GM12864 (cell line): ENCODE measurements around the gene ATF7.

Experiments
- DNase-seq: peaks from one replicate; pipeline ENCODE4 v3.0.0-alpha.2; 2011; ENCODE audit warnings: low read depth
- H3K4me3 ChIP-seq: 2 replicates; pipeline ENCODE4 v1.5.1; 2011; ENCODE audit warnings: mild to moderate bottlenecking, low read depth, low read length, control low read depth
- CTCF ChIP-seq: IDR thresholded peaks from 2 replicates; pipeline ENCODE4 v1.5.1; 2011; ENCODE audit warnings: low read depth, mild to moderate bottlenecking, moderate library complexity, low read length, control low read depth, inconsistent platforms; ENCODE audit errors: missing control alignments

Gene ATF7

GRCh38 chr12:53497461-53497860 lies 128.7 kb downstream of the ATF7 start:
- DNase-seq = no peak
- no peak for TF ChIP-seq CTCF
- no peak overlapping the region for H3K4me3 ChIP-seq

- H3K4me3 ChIP-seq = no peak overlapping the region
- DNase-seq = no peak
- no peak for TF ChIP-seq CTCF
These were observed 129.5 kb downstream of the ATF7 start for GRCh38 chr12:53496752-53497032.

- no peak for DNase-seq
- TF ChIP-seq CTCF = no peak
- H3K4me3 ChIP-seq = no peak overlapping the region
These were observed 130.1 kb downstream of the ATF7 start for GRCh38 chr12:53495903-53496751.

GRCh38 chr12:53493610-53494391 lies 132.4 kb downstream of the ATF7 start:
- H3K4me3 ChIP-seq = peak overlapping the region; percentile 61
- no peak for DNase-seq
- TF ChIP-seq CTCF = no peak

GRCh38 chr12:53492830-53493609 lies 133.2 kb downstream of the ATF7 start:
- peak; percentile 53 for DNase-seq
- no peak for TF ChIP-seq CTCF
- peak overlapping the region; percentile 61 for H3K4me3 ChIP-seq

GRCh38 chr12:53492188-53492587 lies 134.0 kb downstream of the ATF7 start:
- DNase-seq = no peak
- no peak for TF ChIP-seq CTCF
- H3K4me3 ChIP-seq = no peak overlapping the region
